NCI-H2171 treated with DMSO at 0.1 percent for 48 hours (cell line): Measurements from ENCODE around the gene PRM2.

Source experiments
- DNase-seq: peaks from one replicate; lab custom pipeline; 2025; lab: John Stamatoyannopoulos, UW

PRM2 gene

DNA sequence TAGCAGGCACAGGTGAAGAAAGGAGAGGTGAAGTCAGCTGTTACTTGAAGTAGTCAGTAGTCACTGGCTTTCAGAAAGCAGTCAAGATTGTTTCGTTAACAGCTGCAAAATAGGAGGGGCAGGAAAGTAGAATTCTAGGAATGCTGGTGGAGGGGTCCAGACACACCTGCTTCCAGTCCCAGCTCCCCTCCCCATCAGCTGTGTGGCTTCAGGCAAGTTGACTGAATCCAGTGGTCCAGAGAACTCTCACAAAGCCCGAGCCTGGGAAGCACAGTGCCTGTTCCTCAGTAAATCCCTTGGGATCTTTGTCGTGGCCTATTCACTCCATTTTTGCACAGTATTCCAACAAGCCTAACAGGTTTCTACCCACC is 15.7 kb downstream of the PRM2 start:
- DNase-seq = no peak

DNA sequence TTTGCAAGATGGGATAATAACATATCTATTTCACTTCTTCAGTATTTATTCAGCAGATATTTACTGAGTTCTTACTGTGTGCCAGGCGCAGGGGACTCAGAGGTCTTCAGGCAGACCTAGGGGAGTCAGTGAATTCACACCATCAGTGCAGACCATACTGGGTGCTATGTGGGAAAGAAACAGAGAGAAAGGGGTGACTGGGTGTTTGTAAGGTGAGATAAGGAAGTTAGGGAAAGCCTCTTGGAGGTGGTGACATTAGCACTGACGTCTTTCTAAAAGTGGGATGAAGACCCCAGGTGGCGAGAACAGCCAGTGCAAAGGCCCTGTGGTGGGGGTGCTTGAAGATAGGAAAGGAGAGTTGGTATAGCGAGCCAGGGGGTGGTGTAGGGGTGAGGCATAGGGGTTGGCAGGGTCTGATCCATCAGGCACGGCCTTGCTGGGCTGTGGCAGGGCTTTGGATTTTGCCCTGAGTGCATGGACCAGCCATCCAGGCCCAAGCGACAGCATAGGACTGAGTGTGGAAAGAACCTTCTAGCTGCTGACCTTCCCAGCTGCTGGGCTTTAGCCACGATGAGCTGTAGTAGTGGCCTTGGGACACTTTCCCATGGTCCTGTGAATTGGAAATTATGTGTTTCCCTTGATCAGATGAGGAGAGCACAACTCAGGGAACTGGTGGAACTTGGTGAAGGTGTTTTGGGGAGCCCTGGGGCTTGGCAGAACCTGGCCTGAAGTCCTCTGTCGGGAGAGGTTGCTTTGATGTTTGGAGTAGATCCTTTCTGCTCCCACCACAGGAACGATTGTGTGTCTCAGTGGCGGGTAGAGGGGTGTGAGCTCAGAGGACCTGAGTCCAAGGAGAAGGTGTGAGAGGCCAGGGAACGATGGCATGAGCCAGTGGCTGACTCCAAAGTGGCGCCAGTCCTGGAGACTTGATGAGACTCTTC is 16.4 kb downstream of the PRM2 start:
- no peak for DNase-seq

DNA sequence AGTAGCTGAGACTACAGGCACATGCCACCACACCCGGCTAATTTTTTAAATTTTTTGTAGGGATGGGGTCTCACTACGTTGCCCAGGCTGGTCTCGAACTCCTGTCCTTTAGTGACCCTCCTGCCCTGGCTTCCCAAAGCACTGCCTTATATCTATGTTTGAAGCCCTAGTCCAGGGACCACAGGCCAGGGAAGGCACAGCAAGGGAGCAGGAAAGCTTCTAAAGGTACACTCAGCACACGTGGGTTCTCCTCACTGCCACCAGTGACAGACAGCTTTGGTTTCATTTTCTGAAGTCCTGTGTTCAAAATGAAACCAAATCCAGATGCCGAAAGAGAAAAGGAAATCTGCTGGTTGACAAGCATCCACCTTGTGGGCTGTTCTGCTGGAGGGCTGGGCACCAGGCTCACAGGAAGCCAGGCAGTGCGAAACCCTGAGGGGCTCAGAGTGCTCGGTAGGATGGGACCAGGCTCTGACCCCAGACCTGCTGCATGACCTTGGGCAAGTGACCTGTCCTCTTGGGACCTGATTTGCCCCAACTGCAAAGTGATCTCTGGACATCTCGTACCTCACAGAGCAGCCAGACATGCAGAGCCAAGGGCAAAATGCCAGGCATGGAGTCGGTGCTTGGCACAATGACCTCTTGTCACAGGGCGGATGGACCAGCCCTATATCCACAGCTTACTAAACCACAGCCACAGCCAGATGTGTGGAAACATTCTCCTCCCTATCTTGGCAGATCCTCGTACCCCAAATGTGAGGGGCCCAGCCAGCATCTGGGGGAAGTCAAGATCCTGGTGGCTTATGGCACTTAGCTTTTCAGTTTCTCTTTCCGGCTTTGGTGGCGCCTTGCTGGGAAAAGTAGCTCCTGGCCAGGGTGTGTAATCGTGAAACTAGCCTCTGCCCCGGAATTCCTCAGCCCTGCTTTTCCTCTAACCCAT is 17.5 kb downstream of the PRM2 start:
- DNase-seq = no peak

DNA sequence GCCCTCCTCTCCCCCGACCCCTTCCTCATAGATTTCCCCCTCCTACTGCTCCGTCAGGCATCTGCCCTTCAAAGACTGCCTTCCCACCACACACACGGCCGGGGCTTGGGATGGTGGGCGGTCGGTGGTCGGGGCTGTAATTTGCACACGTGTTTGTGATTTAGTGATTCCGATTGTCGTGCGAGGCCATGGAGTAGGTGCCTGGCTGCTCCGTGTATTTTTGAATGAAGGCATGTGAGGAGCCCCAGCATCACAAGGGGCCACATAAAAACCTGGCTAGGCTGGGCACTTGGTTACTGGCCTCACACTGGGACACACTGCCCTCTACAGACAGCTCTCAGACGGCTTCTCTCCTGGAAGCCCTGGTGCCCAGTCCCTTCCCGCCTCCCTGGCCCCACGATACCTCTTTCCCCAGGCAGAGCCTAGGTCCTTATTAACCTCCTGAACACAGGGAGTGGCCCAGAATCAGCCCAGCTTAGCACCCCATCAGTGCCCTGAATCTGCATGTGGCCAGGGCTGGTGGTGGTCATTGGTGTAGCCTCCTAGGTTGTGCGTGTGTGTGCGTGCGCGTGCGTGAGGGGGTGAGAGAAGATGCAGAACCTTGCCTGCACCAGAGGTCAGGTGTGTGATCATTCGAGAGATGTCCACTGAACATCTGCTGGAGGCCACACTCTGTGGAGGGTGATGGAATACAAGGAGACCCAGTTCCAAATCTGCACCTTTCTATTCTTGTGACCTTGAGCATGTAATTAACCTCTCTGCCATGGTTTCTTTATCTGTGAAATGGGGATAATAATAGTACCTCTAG is 18.9 kb downstream of the PRM2 start:
- DNase-seq = peak; percentile 81

DNA sequence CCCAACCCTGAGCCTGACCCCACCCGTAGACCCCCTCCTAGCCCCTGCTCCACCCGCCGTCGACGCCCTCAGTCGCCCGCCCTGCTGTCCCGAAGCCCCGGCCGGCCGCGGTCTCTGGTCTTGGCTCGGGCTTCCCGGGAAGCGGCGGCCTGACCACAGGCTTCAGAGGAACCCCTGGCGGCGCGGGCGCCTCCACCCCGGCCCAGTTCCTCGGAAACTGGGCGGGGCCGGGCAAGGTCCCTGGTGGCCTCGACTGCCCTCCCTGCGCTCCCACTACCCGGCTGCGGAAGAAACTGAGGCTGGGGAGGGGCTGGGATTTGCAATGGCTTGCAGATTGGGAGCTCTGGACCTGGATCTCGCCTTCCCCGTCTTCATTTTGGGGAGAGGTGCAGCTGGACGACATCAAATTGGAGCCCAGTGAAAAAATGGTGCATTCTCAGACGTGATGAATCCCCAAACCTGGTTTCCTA is 19.6 kb downstream of the PRM2 start:
- no peak for DNase-seq

DNA sequence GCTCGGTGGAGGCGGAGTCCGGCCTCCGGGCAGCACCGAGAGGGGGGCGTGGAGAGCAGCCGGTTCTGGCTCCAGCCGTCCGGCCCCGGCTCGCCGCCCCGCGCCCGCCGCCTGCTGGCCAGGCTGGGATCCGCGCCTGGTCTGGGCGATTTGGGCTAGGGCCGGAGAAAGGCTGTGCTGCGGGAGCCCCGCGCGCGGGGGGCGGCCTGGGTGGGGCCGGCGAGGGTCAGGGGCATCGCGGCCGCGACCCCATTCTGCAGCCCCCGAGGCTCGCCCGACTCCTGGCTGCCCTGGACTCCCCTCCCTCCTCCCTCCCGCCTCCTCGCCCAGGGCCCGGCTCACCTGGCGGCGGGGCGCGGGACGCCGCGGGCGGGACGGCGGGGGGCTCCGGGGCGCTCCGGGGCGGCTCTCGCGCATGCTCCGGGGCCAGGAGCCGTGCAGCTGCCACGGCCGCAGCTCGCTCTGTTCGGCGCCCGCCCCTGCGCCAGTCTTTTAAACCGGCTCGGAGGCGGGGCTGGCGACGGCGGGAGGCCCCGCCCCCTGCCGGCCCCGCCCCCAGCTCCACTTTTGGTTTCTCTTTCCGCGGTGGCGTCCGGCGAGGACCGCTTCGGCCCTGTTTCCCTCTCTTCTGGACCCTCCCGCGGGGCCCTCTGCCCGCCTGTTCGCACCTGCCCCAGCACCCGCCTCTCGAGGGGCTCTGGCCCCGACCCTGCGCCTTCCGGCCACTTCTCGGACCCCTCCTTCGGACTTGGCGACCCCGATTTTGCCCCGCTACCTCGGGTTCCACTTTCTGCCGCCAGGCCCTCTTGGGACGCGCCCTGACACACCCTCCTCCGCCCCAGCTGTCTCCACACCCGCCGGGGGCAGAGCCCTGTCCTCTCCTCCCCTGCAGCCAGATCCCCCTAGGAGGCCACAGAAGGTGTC is 20.3 kb downstream of the PRM2 start, which contains the start of gene SOCS1:
Gene SOCS1 (minus strand): TSS at position 468 of the 924 bp plus-strand sequence. CDS start 726 bp downstream, outside the sequence.
- DNase-seq = peak; percentile 73

DNA sequence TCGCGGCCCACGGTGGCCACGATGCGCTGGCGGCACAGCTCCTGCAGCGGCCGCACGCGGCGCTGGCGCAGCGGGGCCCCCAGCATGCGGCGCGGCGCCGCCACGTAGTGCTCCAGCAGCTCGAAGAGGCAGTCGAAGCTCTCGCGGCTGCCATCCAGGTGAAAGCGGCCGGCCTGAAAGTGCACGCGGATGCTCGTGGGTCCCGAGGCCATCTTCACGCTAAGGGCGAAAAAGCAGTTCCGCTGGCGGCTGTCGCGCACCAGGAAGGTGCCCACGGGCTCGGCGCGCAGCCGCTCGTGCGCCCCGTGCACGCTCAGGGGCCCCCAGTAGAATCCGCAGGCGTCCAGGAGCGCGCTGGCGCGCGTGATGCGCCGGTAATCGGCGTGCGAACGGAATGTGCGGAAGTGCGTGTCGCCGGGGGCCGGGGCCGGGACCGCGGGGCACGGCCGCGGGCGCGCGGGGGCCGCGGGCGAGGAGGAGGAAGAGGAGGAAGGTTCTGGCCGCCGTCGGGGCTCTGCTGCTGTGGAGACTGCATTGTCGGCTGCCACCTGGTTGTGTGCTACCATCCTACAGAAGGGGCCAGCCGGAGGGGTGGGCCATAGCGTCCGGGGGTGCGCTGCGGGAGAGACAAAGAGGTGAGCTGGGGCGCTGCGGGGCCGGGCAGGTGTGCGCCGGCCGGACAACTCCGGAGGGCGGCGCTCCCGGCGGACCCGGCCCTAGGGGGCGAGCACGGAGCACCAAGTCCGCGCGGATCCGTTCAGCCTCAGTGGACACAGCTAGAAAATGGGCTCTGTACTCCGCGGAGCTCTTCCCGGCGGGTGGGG is 21.2 kb downstream of the PRM2 start:
- peak; percentile 31 for DNase-seq

DNA sequence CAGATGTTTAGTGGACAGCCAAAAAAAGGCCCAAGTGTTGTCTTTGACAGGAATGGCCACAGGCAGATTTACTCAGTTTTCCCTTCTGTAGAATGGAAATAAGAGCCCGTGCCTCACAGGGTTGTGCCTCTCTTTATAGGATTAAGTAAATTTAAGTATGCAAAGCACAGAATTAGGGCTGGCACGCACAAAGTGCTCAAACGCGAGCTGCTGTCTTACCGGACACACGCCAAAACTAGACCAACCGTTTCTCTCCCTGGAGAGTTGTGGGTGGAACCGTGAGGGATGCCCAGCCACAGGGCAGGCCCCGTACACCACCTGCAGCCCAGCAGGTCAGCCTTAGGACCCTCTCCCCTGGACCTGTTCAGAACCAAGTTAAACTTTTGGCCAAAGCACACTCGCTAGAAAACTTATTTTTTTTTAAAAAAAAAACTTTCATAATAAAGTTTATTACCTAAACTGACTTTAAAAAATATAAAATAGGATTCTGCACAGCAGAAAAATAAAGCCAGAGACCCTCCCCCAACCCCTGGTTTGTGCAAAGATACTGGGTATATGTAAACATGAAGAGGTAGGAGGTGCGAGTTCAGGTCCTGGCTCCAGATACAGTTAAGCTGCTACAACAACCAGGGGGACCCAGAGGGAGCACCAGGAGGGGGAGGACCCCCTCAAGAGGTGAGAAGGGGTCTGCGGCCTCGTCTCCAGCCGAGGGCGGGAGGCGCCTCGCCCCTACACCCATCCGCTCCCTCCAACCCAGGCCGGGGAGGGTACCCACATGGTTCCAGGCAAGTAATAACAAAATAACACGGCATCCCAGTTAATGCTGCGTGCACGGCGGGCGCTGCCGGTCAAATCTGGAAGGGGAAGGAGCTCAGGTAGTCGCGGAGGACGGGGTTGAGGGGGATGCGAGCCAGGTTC is 22.0 kb downstream of the PRM2 start:
- DNase-seq = no peak

DNA sequence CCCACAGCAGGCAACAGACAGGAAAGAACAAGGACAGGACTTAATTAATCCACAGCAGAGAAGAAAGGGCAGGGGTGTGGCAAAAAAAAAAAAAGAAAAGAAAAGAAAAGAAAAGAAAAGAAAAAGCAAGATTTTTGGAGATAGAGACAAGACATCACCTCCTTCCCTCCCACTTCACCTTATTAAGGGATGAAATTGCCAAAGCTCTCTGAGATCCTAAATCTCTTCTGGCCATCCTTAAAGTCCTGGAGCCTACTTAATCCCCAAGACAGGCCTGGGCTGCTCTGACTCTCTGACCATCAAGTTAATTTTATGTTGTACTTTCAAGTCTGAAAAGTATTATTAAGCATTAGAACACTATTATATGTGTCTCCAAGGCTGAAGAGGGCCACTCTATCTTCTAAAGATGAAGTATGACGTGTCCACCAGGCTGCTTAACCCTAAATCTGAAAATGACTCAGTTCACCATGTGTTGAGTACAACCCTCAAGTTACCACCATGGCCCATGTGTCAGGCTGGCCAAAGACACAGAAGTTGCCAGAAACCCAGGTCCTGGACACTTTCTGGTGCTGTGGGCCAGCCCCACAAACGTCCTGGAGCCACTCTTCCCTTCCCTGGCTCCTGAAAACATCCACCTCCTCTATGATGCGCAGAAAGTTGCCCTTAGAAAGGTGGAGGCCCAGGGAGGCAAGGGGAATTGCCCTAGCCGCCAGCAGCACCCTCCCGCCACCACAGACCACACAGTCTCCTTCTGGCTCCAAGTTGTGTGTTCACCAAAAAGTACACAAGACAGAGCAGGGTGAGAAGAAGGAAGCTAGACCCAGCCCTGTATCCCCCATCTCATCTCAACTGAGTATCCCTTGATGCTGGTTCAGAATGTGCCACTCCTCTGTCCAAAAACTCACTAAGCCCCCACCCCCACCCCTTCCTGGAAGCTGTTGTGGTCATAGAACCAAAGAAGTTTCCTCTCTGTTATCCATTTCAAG is 23.0 kb downstream of the PRM2 start:
- DNase-seq = no peak

DNA sequence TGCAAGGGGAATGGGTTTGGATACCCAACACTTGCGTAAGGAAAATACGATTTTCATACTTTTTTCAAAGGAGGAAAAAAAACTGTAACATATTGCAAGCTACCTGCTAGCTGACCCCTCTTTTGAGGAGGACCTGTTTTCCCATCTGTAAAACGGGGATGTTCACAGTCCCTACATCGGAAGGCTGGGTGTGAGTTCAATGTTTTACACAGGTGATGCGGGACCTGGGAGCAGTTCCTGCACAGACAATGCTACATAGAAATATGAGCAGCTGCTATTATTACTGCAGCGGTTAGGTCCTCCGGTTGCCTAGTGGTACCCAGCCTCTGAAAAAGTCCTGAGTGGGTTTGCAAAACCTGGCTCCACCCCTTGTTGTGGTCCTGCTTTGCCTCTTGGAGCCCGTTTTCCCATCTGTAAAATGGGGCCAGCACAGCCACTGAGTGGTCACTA is 23.8 kb downstream of the PRM2 start:
- DNase-seq = no peak

DNA sequence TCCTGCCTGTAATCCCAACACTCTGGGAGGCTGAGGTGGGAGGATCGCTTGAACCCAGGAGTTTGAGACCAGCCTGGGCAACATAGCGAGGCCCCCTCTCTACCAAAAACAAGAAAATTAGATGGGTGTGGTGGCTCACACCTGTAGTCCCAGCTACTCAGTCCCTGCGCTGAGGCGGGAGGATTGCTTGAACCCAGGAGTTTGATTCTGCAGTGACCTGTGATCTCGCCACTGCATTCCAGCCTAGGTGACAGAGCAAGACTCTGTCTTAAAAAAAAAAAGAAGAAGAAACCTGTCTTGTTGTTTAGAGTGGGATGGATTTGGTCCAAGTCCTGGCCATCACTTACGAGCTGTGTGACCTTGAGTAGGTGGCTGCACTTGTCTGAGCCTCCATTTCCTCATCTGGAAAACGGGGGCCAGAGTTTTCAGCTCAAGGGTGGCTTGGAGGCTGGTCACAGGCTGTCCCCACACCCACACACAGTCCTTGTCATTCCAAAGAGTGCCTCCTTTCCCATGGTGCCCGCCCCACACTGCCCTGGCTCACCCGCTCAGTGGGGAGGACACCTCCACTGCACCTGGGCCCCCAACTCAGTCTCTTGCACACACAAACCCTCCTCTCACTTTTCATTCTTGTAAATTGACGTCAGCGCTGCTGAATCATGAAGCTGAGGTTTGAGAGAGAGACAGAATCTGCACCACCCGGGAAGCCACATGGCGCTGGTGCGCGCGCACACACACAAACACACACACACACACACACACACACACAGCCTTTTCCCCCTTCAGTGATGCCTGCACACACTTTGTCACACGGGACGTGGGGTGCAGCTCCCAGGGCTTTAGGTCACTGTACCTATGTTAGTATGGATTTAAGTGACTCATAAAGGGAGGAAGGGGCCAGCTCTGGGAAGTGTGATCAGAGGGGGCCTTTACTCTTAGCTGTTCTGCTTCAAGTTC is 24.5 kb downstream of the PRM2 start:
- DNase-seq = peak; percentile 40

DNA sequence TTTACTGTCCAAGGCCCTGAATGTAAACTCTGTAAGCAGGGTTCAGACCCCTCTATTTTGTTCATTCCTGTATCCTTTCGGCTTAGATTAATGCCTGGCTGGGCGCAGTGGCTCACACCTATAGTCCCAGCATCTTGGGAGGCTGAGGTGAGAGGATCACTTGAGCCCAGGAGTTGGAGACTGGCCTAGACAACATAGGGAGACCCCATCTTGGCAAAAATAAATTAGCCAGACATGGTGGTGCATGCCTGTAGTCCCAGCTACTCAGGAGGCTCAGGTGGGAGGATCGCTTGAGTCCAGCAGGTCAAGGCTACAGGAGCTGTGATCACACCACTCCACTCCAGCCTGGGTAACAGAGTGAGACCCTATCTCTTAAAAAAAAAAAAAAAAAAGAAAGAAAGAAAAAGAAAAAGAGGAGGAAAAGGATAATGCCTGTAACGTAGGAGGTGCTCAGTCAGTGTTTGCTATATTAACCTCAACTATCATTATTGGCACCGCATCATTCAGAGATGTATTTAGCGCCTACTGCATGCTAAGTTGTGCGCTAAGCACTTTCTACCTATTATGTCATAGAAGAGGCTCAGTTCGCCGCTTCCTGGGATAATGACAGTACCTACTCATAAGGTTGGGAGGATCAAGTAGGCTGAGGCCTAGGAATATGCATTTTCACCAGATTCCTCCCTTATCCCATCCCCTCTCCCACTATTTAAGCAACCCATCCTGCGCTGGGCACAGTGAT is 25.3 kb downstream of the PRM2 start:
- peak; percentile 60 for DNase-seq

DNA sequence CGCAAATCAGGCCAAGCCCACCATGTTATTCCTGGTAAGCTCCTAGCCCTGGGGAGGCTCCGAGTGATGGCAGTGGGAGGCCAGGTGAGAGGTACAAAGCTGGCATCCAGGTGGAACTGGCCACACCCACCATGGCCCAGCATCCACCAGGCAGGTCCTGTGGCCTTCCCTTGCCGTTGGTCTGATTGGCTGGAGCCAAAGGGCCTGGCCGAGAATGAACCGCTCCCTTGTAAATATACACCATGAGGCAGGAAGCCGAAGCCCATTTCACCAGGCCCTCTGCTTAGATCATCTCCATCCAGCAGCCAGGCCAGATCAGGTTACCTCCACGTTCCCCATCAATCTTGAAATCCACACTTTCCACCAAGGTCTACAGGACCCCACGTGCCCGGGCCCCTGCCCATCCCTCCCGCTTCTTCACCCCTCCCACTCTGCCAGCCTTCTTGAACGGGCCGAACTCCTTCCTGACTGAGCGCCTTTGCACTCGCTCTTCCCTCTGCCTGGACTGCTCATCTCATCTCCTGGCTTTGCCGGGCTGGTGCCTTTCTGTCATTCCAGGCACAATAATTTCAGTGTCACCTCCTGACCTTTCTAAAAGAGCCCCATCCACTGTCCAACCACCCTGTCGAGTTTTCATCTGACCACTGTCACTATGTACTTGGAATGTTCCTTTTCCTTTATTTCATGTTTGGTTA is 26.0 kb downstream of the PRM2 start:
- peak; percentile 81 for DNase-seq

DNA sequence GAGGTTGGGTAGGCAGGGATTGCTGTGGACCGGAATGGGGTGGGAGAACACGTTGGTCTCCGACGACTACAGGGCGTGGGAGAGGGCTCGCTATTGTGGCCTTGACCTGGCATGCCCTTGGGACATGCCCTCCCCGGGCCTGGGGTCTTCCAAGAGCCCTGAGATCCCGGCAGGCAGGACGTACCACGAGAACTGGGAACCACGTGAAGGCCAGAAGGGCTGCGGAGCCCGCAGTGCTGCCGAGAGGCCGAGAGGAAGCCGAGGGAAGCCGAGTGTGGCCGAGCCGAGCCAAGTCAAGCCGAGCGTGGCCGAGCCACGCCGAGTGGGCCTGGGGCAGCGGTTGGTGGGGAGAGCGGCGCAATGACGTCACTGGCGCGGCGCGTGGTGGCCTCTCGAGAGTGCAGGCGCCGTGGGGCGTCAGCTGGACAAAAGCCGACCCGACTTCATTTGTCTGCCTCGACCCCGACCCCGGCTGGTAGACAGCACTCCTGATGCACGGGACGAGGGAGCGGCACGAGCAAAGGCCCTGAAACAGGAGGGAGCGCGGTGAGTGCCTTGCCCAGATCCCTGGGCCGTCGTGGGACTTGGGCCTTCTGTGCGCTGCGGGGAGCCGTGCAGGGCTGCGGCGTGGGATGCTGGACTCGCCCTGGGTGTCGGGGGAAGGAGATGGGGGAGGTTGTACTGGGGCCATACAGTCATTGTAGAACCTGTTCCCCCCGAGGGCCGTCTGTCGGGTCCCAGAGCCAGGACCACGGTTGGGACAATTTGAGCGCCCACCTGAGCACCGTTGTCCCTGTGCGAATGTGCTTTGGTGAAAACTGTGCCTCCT is 26.8 kb downstream of the PRM2 start:
- DNase-seq = no peak
